Lung (tissue), 12 donors: ENCODE measurements around the gene TMEM190. TPM values are rescaled to one million over a fixed set of nuclear protein-coding genes. Genes with fewer than 3 reads are reported as not detected.

Source experiments
- ATAC-seq: fragments of 200-7000 bp; cut with Tn5 transposase; one replicate; pipeline ENCODE4 v1.9.1; 2020; ENCODE audit warnings: moderate number of reproducible peaks; ENCODE audit not compliant: insufficient read depth, low FRiP score
- DNase-seq, 3 donors: peaks; one replicate each; pipeline ENCODE4 v3.0.0-alpha.2; 2013 to 2017
- H3K27ac ChIP-seq, 2 donors: one replicate each; pipeline ENCODE4 v1.5.1; 2013; ENCODE audit warnings: mild to moderate bottlenecking in 2 of 2, moderate library complexity in 2 of 2, control low read depth in 1 of 2, inconsistent platforms in 1 of 2, low read depth in 1 of 2, low read length in 1 of 2
- H3K27me3 ChIP-seq, 3 donors: one replicate each; pipeline ENCODE4 v1.5.1; 2013; ENCODE audit warnings: low read length in 2 of 3; ENCODE audit not compliant: control insufficient read depth in 3 of 3, insufficient read depth in 3 of 3
- H3K36me3 ChIP-seq, 4 donors: one replicate each; pipeline ENCODE4 v1.5.1; 2013; ENCODE audit warnings: low read length in 4 of 4, mild to moderate bottlenecking in 1 of 4, moderate library complexity in 1 of 4; ENCODE audit not compliant: control insufficient read depth in 4 of 4, insufficient read depth in 4 of 4
- H3K4me1 ChIP-seq, 5 donors: one replicate each; pipeline ENCODE4 v1.5.1; 2013; ENCODE audit warnings: low read length in 5 of 5, mild to moderate bottlenecking in 2 of 5, moderate library complexity in 1 of 5; ENCODE audit not compliant: control insufficient read depth in 5 of 5, insufficient read depth in 5 of 5
- H3K4me3 ChIP-seq: one replicate; pipeline ENCODE4 v1.5.1; 2013; ENCODE audit warnings: mild to moderate bottlenecking, control low read depth, moderate library complexity
- H3K9ac ChIP-seq, 2 donors: one replicate each; pipeline ENCODE4 v1.5.1; 2013; ENCODE audit warnings: low read length in 2 of 2, control low read depth in 1 of 2; ENCODE audit not compliant: insufficient read depth in 1 of 2
- H3K9me3 ChIP-seq, 4 donors: one replicate each; pipeline ENCODE4 v1.5.1; 2013; ENCODE audit warnings: low read length in 3 of 4, mild to moderate bottlenecking in 1 of 4, moderate library complexity in 1 of 4; ENCODE audit not compliant: control insufficient read depth in 4 of 4, insufficient read depth in 3 of 4
- WGBS, 2 donors: extraction: QIAGEN DNeasy Blood & Tissue Kit; methylation state at CpG; one replicate each; pipeline ENCODE4 v1.1.7; 2013; 5-methylcytosine and 5-hydroxymethylcytosine counted together
- polyA plus RNA-seq, 2 donors: library from polyadenylated mRNA; stranded (reverse); fragments of 200-250 nt; gene quantifications; one replicate each; pipeline ENCODE4 v1.2.1, GENCODE V29; 2013
- total RNA-seq, 2 donors: library from RNA; depleted of rRNA in 1 of 2; stranded (reverse); fragments of >200 nt in 1 of 2; gene quantifications; one replicate each; pipeline ENCODE4 v1.2.1, GENCODE V29; 2014 to 2021
- TF ChIP-seq, protein P1 (sequence below): IDR thresholded peaks from 2 replicates; pipeline ENCODE4 v1.5.1; 2012; ENCODE audit warnings: mild to moderate bottlenecking; ENCODE audit errors: control extremely low read depth, extremely low read depth
- donor health status: control.
- donor health status: control.
- donor health status: Bipolar disorder and iron deficiency.
- donor health status: healthy.
- donor health status: DM: yes; HTN: yes; CAD: no.

Gene TMEM190
- total and polyA plus RNA-seq, 4 donors = 14.3 to 106 (median 62.5) TPM

DNA sequence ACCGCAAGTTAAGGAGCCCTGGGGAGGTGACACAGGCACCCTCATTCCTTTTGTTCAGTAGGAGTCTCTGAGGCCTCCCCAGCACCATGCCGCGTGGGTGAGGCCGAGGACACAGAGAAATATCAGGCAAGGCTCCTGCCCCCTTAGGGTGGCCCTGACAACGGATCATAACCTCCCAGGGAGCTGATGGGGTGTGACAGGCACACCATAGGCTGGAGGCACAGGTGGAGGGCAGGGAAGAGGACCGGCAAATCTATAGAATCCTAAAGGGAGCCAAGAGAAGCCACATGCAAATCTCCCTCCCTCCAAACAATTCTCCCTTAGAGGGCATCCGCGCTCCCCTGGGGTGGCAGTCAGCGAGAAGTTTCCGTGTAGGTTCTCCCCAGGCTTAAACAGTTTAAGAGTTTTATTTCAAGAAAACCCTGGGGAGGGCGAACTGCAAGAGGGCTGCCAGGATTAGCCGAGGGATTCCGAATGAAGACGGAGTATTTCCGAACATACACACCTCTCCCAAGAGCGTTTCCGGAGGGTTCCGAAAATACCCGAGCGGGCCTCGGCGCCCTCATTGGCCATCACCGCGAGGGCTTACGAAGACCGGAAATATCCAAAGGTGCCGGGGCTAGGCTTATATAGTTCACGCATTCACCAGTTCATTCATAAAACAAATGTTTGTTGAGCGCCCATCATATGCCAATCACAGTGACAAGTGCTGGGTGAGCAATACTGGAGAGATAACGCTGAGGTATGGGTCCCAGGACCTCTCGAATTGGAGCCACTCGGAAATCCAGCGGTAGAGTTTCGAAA lies 8.5 kb downstream of the TMEM190 start:
- DNase-seq (peak; percentile 95 to 99 (median 97)), ATAC-seq (peak; percentile 76)
- Histone ChIP-seq H3K27ac (peak overlapping the region; percentile 93 to 97), H3K36me3 (peaks cover 3 to 30% (median 19%) of the 10 kb centered on the region in 4 donors), H3K27me3 (peaks cover 0 to 2% (median 0%) of the 10 kb centered on the region in 3 donors), H3K4me1 (peaks cover 7 to 41% (median 22%) of the 10 kb centered on the region in 5 donors), H3K4me3 (peak overlapping the region; percentile 35), H3K9me3 (peaks cover 0 to 2% (median 0%) of the 10 kb centered on the region in 4 donors), H3K9ac (peak overlapping the region; percentile 65 to 97)
- 5 to 6% methylated on average over 34 of the region's 34 CpGs for WGBS, 2 donors
- TF ChIP-seq, protein P1, sequence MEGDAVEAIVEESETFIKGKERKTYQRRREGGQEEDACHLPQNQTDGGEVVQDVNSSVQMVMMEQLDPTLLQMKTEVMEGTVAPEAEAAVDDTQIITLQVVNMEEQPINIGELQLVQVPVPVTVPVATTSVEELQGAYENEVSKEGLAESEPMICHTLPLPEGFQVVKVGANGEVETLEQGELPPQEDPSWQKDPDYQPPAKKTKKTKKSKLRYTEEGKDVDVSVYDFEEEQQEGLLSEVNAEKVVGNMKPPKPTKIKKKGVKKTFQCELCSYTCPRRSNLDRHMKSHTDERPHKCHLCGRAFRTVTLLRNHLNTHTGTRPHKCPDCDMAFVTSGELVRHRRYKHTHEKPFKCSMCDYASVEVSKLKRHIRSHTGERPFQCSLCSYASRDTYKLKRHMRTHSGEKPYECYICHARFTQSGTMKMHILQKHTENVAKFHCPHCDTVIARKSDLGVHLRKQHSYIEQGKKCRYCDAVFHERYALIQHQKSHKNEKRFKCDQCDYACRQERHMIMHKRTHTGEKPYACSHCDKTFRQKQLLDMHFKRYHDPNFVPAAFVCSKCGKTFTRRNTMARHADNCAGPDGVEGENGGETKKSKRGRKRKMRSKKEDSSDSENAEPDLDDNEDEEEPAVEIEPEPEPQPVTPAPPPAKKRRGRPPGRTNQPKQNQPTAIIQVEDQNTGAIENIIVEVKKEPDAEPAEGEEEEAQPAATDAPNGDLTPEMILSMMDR = no peak

DNA sequence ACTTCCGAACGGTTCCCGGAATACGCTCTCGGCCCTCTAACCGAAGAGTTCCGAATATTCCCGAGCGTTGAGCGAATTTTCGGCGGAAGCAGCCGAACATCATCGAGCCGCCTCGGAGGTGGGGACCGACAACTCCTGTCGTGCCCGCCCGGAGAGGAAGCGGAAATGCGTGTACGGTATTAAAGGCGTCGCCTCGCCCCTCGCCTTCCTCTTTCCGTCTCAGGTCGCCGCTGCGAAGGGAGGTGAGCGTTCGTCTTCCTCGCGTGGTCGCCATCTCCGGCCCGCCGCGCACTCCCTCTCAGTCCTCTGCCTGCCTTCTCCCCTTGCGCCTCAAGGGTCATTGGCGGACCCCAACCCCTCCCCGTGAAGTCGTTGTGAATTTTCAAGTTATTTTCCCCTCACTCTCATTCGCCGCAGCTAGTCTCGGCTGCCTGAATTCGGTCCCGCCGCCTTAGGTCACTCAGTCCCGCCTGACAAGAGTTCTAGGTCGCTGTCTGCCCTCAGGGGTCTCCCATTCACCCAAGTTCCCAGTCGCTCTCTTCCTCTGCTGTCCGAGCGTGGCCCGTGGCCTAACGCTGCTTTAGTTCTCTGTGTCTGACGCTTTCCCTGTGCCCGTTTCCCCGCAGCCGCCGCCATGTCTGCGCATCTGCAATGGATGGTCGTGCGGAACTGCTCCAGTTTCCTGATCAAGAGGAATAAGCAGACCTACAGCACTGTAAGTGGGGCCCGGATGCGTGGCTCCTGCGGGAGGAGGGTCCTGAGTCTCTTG lies 9.3 kb downstream of the TMEM190 start, which contains the start of gene RPL28:
Gene RPL28 (plus strand): TSS at position 209 of the 769 bp plus-strand sequence. CDS start 426 bp downstream, at position 635.
- ATAC-seq = peak; percentile 84
- Histone ChIP-seq H3K9me3 (peaks cover 0 to 2% (median 0%) of the 10 kb centered on the region in 4 donors), H3K36me3 (peaks cover 3 to 35% (median 21%) of the 10 kb centered on the region in 4 donors), H3K4me3 (peak within 1 kb of the TSS; percentile 97), H3K4me1 (peaks cover 7 to 41% (median 22%) of the 10 kb centered on the region in 5 donors), H3K9ac (peak within 1 kb of the TSS; percentile 76 to 97), H3K27me3 (peaks cover 0 to 2% (median 0%) of the 10 kb centered on the region in 3 donors), H3K27ac (peak within 1 kb of the TSS; percentile 93 to 97)
- TF ChIP-seq, protein P1 = no peak
- DNase-seq = peak; percentile 99 to 100 (median 99)
- WGBS, 2 donors = 0% methylated on average over 67 to 68 of the region's 68 CpGs

DNA sequence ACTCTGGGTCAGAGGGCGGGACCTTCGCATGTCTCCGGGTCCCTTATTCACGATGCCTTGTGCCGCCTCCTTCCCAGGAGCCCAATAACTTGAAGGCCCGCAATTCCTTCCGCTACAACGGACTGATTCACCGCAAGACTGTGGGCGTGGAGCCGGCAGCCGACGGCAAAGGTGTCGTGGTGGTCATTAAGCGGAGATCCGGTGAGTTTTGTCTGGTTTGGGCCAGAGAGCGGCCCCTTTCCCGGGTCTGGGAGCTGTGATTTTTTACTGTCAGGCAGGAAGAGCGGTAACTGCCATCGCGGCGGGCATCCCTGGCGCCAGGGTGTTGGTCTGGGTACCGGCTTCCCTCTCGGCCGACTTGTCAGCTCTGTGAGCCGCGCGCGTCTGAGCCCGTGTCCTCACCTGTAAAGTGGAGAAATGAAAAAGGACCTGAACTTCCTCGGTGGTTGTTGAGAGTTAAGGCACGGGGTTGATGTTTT lies 9.9 kb downstream of the TMEM190 start:
- DNase-seq = no peak
- TF ChIP-seq, protein P1 = no peak
- H3K36me3 ChIP-seq = peaks cover 3 to 41% (median 21%) of the 10 kb centered on the region in 4 donors
- H3K4me3 ChIP-seq = peak overlapping the region; percentile 97
- peaks cover 0 to 2% (median 0%) of the 10 kb centered on the region in 4 donors for H3K9me3 ChIP-seq
- H3K4me1 ChIP-seq = peaks cover 7 to 41% (median 22%) of the 10 kb centered on the region in 5 donors
- 2 to 3% methylated on average over 33 of the region's 33 CpGs for WGBS, 2 donors
- peak overlapping the region; percentile 93 for H3K27ac ChIP-seq
- ATAC-seq = no peak
- H3K9ac ChIP-seq = peak overlapping the region; percentile 69 to 76
- peaks cover 0 to 2% (median 0%) of the 10 kb centered on the region in 3 donors for H3K27me3 ChIP-seq
